GM18505 (cell line): ENCODE measurements around the gene PRICKLE2.

Source experiments
- ATAC-seq: cut with Tn5 transposase; IDR thresholded peaks from one replicate; pipeline ENCODE4 v1.9.1; 2021; ENCODE audit not compliant: unreplicated experiment
- POLR2A ChIP-seq: IDR thresholded peaks from 4 replicates; pipeline ENCODE4 v1.6.1; 2011; ENCODE audit warnings: borderline replicate concordance; ENCODE audit not compliant: insufficient read depth, insufficient read length; ENCODE audit errors: extremely low read depth

The PRICKLE2 gene

DNA sequence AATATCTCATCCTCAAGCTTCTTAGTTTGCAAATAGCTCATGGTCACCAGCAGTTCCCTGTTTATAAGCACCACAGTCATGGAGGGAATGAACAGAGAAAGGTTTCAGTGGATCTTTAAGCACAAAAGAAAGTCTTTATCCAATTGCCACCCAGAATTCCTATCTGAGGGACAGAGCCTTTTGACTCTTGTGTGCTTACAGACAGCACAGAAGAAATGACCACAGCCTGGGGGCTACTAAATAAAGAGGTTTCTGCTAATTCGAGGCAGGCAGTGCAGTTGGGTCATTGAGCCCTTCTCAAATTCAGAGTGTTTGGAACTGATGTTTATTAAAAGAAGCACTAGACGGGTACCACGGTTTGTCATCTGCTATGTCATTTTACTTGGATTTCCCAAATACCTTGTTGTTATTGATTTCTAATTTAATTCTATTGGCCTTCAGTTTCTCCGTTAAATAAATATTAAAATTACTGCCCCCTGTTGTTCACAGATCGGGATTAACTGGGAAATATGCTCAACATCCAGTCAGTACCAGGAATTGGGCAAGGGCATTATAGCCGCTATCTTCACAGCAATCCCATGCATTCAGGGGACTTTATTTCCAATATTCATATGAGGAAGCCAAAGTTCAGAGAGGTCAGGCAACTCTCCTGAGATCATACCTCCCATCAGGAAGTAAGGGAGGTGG is 3.6 kb downstream of the PRICKLE2 start:
- TF ChIP-seq POLR2A = no peak
- ATAC-seq = no peak

DNA sequence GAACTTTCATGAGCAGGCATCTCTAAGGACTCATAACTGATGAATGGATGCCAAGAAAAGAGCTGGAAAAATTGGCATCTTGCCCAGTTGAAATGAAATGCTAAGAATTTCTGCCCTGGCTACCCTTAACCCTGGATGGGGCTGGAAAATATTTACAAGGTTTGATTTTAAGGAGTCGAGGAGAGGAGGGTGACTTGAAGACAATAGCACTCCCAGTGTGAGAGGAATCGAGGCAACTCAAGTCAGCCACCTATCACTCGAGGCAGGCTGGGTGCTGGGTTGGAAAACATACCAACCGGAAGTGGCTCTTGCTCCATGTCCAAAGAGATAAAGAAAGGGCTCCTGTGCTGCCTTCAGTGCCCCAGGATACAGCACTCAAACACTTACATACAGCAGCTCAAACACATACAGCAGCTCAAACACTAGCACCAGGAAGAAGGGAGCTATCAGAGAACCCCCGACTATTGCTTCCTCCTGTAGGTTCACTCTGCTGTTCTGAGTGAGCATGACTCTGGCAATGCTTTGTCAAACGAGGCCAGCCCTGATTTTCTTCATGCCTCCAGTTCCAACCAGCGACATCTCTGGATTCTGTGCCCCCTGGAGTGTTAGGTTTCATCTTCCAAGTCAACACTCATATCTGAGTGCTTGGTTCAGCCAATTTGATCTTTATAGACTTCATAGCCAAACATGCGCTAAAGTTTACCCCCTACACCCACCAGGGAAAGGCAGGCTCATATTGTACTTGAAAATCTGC is 4.9 kb downstream of the PRICKLE2 start:
- ATAC-seq = no peak
- no peak for TF ChIP-seq POLR2A

DNA sequence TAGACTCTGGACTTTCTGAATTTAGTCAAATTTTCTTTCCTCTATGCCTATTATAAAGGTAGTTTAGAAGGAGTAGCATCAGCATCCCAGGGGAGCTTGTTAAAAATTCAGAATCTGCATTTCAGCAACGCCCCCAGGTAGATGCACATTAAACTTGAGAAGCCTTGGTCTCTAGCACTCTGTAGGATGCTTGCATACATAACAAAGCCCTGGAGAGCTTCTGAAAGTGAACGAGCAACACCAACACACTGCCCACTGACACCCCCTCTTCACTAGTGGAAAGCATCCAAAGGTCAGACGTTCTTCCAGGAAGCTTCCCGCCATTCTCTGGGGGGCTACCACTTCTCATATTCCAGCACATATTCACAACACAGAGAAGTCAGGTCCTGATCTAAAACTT is 6.5 kb downstream of the PRICKLE2 start:
- no peak for ATAC-seq

GRCh38 chr3:64218329-64218728 is 6.9 kb downstream of the PRICKLE2 start:
- ATAC-seq = no peak
- TF ChIP-seq POLR2A = no peak

More for the DNA sequence above, 6.5 kb downstream of the PRICKLE2 start:
- no peak for TF ChIP-seq POLR2A

DNA sequence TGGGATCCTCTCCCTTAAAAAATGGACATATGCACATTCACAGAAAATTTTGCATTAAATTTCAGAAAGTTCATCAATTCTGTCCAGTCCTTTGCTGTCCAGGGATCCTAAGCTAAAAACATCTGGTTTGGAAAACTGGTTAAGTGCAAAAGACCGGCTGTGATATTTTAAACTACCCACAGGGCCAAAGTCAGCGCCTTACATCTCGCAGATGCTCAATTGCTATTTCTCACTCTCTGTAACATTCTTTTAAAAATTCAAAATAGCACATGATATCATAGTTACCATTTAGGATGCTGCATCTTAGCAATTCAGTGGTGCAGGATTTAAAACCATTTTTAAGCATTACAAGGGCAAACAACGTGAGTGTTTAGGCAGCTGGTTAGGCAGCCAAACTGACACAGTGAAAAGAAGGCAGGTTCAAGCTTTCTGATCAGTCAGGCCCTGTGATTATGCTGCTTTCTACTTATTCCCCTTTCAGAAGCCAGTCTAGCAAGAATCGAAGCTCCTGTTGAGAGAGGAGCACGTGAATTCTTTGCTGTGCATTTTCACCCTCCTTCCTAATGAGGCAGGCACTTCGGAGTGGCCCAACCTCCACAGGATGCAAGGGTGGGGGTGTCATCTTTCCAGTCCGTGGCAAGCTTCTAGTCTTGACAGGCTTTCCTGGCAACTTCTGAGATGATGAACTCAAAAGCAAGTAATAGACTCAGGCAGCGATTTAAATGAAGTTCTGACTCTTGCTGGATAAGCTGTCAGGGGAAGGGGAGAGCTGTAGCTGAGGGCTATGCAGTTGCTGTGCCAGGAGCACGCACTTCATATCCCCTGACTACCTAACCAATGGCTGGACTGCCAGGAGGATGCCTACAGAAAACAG is 8.8 kb downstream of the PRICKLE2 start:
- TF ChIP-seq POLR2A = no peak
- no peak for ATAC-seq

DNA sequence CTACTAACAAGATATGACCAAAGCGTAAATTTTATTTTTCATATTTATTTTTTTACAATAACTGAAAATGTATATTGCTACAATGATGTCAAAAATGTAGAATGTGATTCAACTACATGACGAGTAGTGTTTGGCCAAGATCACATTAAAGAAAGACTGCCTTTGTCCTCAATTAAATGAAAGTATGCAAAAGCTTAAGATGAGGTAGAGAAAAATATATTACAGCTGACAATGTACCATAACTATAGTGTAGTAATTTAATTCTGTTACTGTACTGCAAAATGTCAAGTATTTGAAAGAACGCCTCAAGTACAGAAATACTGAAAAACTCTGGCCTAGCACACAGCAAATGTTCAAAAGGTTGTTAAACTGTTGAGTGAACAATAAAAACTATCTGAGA is 9.7 kb downstream of the PRICKLE2 start:
- ATAC-seq = no peak
- TF ChIP-seq POLR2A = no peak

DNA sequence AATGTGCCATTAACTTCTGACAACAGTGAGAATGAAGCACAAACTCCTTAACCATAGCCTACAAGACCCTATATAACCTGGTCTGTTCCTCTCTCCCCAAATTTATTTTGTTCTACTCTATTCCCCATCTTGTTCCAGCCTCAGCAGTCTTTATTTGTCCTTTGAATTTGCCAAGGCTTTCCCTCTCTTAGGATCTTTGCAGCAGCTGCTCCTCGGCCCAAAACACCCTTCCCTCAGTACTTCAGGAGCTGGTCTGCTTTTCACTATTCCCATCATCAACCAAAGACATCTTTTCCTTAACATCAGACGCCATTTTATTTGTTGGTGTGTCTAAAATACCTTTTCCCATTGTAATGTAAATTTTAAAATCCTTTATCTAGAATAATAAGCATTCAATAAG is 10.2 kb downstream of the PRICKLE2 start:
- no peak for ATAC-seq

DNA sequence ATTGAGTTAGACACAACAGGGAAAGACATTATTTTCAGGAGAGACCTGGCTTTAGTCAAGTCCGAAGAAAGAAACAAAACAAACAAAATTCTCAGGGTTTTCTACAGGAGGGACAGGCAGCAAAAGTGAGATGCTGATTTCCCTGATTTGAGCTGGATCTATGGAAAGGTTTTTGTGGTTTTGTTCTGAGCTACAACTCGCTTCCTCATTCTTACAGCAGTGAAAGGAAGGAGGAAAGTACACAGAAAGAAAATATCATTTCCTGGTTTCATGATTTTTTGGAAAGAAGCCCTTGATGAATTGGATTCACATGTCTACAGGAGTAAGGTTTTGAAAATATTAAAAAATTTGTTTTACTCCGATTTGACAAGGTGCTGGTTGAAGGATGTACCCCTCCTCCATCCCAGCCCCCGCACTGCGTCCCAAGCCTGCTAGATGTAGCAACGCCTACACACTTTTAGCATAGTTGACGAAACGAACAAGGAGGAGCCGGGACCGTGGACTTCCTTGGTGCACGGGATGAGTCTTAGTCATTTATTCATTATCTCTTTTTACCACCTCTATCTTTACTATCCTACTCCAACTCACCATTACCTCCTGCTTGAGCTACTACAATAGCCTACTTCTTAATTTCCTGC is 10.8 kb downstream of the PRICKLE2 start:
- no peak for TF ChIP-seq POLR2A
- ATAC-seq = no peak

More for the DNA sequence above, 10.2 kb downstream of the PRICKLE2 start:
- no peak for TF ChIP-seq POLR2A

- no peak for TF ChIP-seq POLR2A
Observed at GRCh38 chr3:64213962-64214379, 11.3 kb downstream of the PRICKLE2 start.

GRCh38 chr3:64213224-64213878 is 11.9 kb downstream of the PRICKLE2 start:
- no peak for ATAC-seq
- TF ChIP-seq POLR2A = no peak

More at GRCh38 chr3:64213962-64214379, 11.3 kb downstream of the PRICKLE2 start:
- ATAC-seq = no peak

DNA sequence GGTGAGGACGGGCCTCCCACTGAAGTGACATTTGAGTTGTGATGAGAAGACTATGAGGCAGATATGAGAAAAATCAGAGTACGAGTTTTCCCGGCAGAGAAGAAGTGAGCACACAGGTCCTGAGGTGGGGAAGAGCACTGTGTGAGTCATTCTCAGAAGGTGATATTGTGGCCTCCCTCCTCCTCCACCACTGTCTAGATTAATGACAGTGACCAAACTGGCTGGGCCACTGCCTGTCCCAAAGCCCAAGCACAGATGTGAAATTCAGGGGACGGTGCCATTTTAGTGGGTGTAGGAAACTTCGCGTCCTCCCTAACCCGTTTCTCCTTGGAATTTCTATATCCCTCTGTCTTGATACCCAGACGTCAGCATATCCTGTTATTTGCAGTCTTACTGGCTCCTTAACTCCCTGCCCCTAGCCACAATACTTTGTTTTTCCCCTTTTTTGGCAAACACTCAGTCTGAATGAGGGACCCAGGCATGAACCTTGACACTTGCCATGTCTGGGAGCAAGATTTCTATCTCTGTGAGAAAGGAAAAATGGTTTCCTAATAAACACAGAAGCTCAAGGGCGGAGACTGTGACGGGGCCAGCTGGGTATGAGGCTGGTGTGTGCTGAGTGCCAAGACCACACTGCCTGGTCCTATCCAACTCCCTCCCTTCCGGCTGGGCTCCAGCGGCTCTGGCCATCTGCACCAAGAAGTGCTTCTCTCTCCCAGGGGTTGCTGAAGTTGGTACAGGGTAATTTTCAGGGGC is 15.2 kb downstream of the PRICKLE2 start:
- no peak for ATAC-seq

GRCh38 chr3:64207289-64208080 is 17.8 kb downstream of the PRICKLE2 start:
- no peak for ATAC-seq
- TF ChIP-seq POLR2A = no peak

More for the DNA sequence above, 15.2 kb downstream of the PRICKLE2 start:
- TF ChIP-seq POLR2A = no peak
